Measurements from ENCODE around the gene TLX2. TPM values are rescaled to one million over a fixed set of nuclear protein-coding genes. Genes with fewer than 3 reads are reported as not detected.

The TLX2 gene
- total and polyA plus RNA-seq, 2 experiments from 2014 or later = not detected

- H3K79me2 ChIP-seq (ENCODE audit: insufficient read depth) = peaks cover 55% of the 10 kb centered on the region
- H3K9me3 ChIP-seq (ENCODE audit: low read depth) = no peaks in the 10 kb centered on the region
- peaks cover 31% of the 10 kb centered on the region for H3K4me1 ChIP-seq (ENCODE audit: insufficient read depth)
- H3K9me2 ChIP-seq (ENCODE audit: insufficient read depth) = no peaks in the 10 kb centered on the region
- peak; percentile 92 for DNase-seq
- H4K20me1 ChIP-seq (ENCODE audit: insufficient read depth) = no peaks in the 10 kb centered on the region
- peak within 1 kb of the TSS; percentile 84 for H3K4me2 ChIP-seq (ENCODE audit: unreplicated experiment)
- H3K27ac ChIP-seq = peak within 1 kb of the TSS; percentile 87
- in situ Hi-C loops (cut with MboI) = no loop called here
- H2AFZ ChIP-seq = peak within 1 kb of the TSS; percentile 93
- TF ChIP-seq EZH2 (IDR thresholded peaks at IDR 0.05; ENCODE audit: insufficient read depth, poor library complexity, severe bottlenecking) = no peak
- no peak for TF ChIP-seq EZH2phosphoT487 (IDR thresholded peaks at IDR 0.05; ENCODE audit: insufficient read depth, low read depth)
- peak within 1 kb of the TSS; percentile 83 for H3K9ac ChIP-seq
- no peaks in the 10 kb centered on the region for H3K27me3 ChIP-seq (replicated peaks; ENCODE audit: insufficient read depth)
- H3F3A ChIP-seq (ENCODE audit: insufficient read depth) = peaks cover 6% of the 10 kb centered on the region; the same call in 1 of the 2 replicates
- no peaks in the 10 kb centered on the region for H3K36me3 ChIP-seq (ENCODE audit: low read depth)
- 0 to 1% methylated on average over 17 to 67 of the region's 73 CpGs for WGBS, 2 experiments (ENCODE audit: low coverage in 1 of 2, low lambda C conversion rate in 2 of 2, missing lambda C conversion rate in 2 of 2)
- H3K4me3 ChIP-seq = peak within 1 kb of the TSS; percentile 97
Observed at GRCh38 chr2:74553892-74554819, 39.9 kb downstream of the TLX2 start, which contains the start of the genes DOK1 and LOXL3. Gene DOK1 (plus strand): TSS chr2:74554720. CDS start chr2:74554755, 35 bp downstream. Gene LOXL3 (minus strand): TSS chr2:74553942. CDS start chr2:74552634, 1,308 bp downstream.

- H3K9ac ChIP-seq = peak overlapping the region; percentile 83
- peaks cover 50% of the 10 kb centered on the region for H3K79me2 ChIP-seq (ENCODE audit: insufficient read depth)
- 17 to 21% methylated on average over 44 to 58 of the region's 58 CpGs for WGBS, 2 experiments (ENCODE audit: low coverage in 1 of 2, low lambda C conversion rate in 2 of 2, missing lambda C conversion rate in 2 of 2)
- peak overlapping the region; percentile 97 for H3K4me3 ChIP-seq
- no peaks in the 10 kb centered on the region for H4K20me1 ChIP-seq (ENCODE audit: insufficient read depth)
- H2AFZ ChIP-seq = peak overlapping the region; percentile 93
- peak overlapping the region; percentile 84 for H3K4me2 ChIP-seq (ENCODE audit: unreplicated experiment)
- no peaks in the 10 kb centered on the region for H3K9me3 ChIP-seq (ENCODE audit: low read depth)
- peaks cover 12% of the 10 kb centered on the region; the same call in 1 of the 2 replicates for H3F3A ChIP-seq (ENCODE audit: insufficient read depth)
- TF ChIP-seq EZH2 (IDR thresholded peaks at IDR 0.05; ENCODE audit: insufficient read depth, poor library complexity, severe bottlenecking) = no peak
- no peak for TF ChIP-seq EZH2phosphoT487 (IDR thresholded peaks at IDR 0.05; ENCODE audit: insufficient read depth, low read depth)
- H3K4me1 ChIP-seq (ENCODE audit: insufficient read depth) = peaks cover 23% of the 10 kb centered on the region
- H3K36me3 ChIP-seq (ENCODE audit: low read depth) = no peaks in the 10 kb centered on the region
- H3K9me2 ChIP-seq (ENCODE audit: insufficient read depth) = no peaks in the 10 kb centered on the region
- in situ Hi-C loops (cut with MboI) = no loop called here
- DNase-seq = peak; percentile 67
- peak overlapping the region; percentile 87 for H3K27ac ChIP-seq
- H3K27me3 ChIP-seq (replicated peaks; ENCODE audit: insufficient read depth) = no peaks in the 10 kb centered on the region
Observed at GRCh38 chr2:74554820-74555531, 40.7 kb downstream of the TLX2 start.

GRCh38 chr2:74555610-74556103 is 41.4 kb downstream of the TLX2 start:
- Histone ChIP-seq H3F3A (ENCODE audit: insufficient read depth) (peaks cover 12% of the 10 kb centered on the region; the same call in 1 of the 2 replicates), H2AFZ (no peak overlapping the region), H3K4me2 (ENCODE audit: unreplicated experiment) (peak overlapping the region; percentile 84), H3K4me3 (peak overlapping the region; percentile 97), H4K20me1 (ENCODE audit: insufficient read depth) (no peaks in the 10 kb centered on the region), H3K9me2 (ENCODE audit: insufficient read depth) (no peaks in the 10 kb centered on the region), H3K9me3 (ENCODE audit: low read depth) (no peaks in the 10 kb centered on the region), H3K79me2 (ENCODE audit: insufficient read depth) (peaks cover 43% of the 10 kb centered on the region), H3K9ac (no peak overlapping the region), H3K36me3 (ENCODE audit: low read depth) (no peaks in the 10 kb centered on the region), H3K4me1 (ENCODE audit: insufficient read depth) (peaks cover 19% of the 10 kb centered on the region; the same call in 1 of the 2 replicates), H3K27ac (no peak overlapping the region), H3K27me3 (replicated peaks; ENCODE audit: insufficient read depth) (no peaks in the 10 kb centered on the region)
- TF ChIP-seq EZH2phosphoT487 (IDR thresholded peaks at IDR 0.05; ENCODE audit: insufficient read depth, low read depth) = no peak
- TF ChIP-seq EZH2 (IDR thresholded peaks at IDR 0.05; ENCODE audit: insufficient read depth, poor library complexity, severe bottlenecking) = no peak
- 90% methylated on average over 12 to 16 of the region's 17 CpGs for WGBS, 2 experiments (ENCODE audit: low coverage in 1 of 2, low lambda C conversion rate in 2 of 2, missing lambda C conversion rate in 2 of 2)
- no peak for DNase-seq
- in situ Hi-C loops (cut with MboI) = no loop called here

GRCh38 chr2:74556159-74556558 is 41.9 kb downstream of the TLX2 start:
- 96 to 97% methylated on average over 11 to 14 of the region's 14 CpGs for WGBS, 2 experiments (ENCODE audit: low coverage in 1 of 2, low lambda C conversion rate in 2 of 2, missing lambda C conversion rate in 2 of 2)

More at GRCh38 chr2:74556159-74556558, 41.9 kb downstream of the TLX2 start:
- Histone ChIP-seq H3K36me3 (ENCODE audit: low read depth) (no peaks in the 10 kb centered on the region), H3K4me2 (ENCODE audit: unreplicated experiment) (no peak overlapping the region), H4K20me1 (ENCODE audit: insufficient read depth) (no peaks in the 10 kb centered on the region), H2AFZ (no peak overlapping the region), H3F3A (ENCODE audit: insufficient read depth) (peaks cover 12% of the 10 kb centered on the region; the same call in 1 of the 2 replicates), H3K27ac (no peak overlapping the region), H3K27me3 (replicated peaks; ENCODE audit: insufficient read depth) (no peaks in the 10 kb centered on the region), H3K4me1 (ENCODE audit: insufficient read depth) (peaks cover 14% of the 10 kb centered on the region; the same call in 1 of the 2 replicates), H3K79me2 (ENCODE audit: insufficient read depth) (peaks cover 38% of the 10 kb centered on the region), H3K9me3 (ENCODE audit: low read depth) (no peaks in the 10 kb centered on the region), H3K9ac (no peak overlapping the region), H3K9me2 (ENCODE audit: insufficient read depth) (no peaks in the 10 kb centered on the region), H3K4me3 (no peak overlapping the region)
- TF ChIP-seq EZH2 (IDR thresholded peaks at IDR 0.05; ENCODE audit: insufficient read depth, poor library complexity, severe bottlenecking) (no peak), EZH2phosphoT487 (IDR thresholded peaks at IDR 0.05; ENCODE audit: insufficient read depth, low read depth) (no peak)
- no peak for DNase-seq
- in situ Hi-C loops (cut with MboI) = no loop called here

Data from GM23248 (cell line).